Measurements from ENCODE around the gene TNPO1.

DNA sequence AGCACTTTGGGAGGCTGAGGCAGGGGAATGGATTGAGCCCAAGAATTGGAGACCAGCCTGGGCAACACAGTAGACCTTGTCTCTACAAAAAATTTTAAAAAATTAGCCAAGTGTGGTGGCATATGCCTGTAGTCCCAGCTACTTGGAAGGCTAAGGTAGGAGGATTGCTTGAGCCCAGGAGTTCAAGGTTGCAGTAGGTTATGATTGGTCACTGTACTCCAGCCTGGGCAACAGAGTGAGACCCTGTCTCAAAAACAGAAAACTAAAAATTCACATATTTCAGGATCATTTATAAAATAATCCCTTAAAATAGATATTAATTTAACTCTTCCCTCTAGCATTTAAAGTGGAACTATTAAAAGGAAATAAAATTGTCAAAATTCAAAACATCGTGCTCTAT, 142.8 kb downstream of the TNPO1 start:
- TF ChIP-seq, protein P1, sequence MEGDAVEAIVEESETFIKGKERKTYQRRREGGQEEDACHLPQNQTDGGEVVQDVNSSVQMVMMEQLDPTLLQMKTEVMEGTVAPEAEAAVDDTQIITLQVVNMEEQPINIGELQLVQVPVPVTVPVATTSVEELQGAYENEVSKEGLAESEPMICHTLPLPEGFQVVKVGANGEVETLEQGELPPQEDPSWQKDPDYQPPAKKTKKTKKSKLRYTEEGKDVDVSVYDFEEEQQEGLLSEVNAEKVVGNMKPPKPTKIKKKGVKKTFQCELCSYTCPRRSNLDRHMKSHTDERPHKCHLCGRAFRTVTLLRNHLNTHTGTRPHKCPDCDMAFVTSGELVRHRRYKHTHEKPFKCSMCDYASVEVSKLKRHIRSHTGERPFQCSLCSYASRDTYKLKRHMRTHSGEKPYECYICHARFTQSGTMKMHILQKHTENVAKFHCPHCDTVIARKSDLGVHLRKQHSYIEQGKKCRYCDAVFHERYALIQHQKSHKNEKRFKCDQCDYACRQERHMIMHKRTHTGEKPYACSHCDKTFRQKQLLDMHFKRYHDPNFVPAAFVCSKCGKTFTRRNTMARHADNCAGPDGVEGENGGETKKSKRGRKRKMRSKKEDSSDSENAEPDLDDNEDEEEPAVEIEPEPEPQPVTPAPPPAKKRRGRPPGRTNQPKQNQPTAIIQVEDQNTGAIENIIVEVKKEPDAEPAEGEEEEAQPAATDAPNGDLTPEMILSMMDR (conservative IDR thresholded peaks at IDR 0.05 in 1 of 2, IDR thresholded peaks at IDR 0.05 in 1 of 2; ENCODE audit: low read depth in 1 of 2, low read length in 2 of 2) = no peak
- TF ChIP-seq EZH2 (IDR thresholded peaks at IDR 0.05; ENCODE audit: low read length, missing control alignments) = no peak
